Epithelial cell of esophagus (primary cell): ENCODE data around the gene SCAPER.

Experiments used
- DNase-seq: peaks from one replicate; pipeline ENCODE4 v3.0.0; 2010; ENCODE audit warnings: low read depth
- H3K4me3 ChIP-seq: 2 replicates; pipeline ENCODE4 v1.5.1; 2011; ENCODE audit warnings: mild to moderate bottlenecking, low read length, control low read depth
- TF ChIP-seq, protein P1 (sequence below): IDR thresholded peaks from 2 replicates; pipeline ENCODE4 v1.5.1; 2011; ENCODE audit warnings: low read depth, mild to moderate bottlenecking, low read length, control low read depth, inconsistent platforms; ENCODE audit not compliant: insufficient read depth; ENCODE audit errors: missing control alignments

SCAPER gene

GRCh38 chr15:76776969-76777368 is 128.2 kb downstream of the SCAPER start:
- H3K4me3 ChIP-seq: no peak overlapping the region
- no peak for DNase-seq
- TF ChIP-seq, protein P1, sequence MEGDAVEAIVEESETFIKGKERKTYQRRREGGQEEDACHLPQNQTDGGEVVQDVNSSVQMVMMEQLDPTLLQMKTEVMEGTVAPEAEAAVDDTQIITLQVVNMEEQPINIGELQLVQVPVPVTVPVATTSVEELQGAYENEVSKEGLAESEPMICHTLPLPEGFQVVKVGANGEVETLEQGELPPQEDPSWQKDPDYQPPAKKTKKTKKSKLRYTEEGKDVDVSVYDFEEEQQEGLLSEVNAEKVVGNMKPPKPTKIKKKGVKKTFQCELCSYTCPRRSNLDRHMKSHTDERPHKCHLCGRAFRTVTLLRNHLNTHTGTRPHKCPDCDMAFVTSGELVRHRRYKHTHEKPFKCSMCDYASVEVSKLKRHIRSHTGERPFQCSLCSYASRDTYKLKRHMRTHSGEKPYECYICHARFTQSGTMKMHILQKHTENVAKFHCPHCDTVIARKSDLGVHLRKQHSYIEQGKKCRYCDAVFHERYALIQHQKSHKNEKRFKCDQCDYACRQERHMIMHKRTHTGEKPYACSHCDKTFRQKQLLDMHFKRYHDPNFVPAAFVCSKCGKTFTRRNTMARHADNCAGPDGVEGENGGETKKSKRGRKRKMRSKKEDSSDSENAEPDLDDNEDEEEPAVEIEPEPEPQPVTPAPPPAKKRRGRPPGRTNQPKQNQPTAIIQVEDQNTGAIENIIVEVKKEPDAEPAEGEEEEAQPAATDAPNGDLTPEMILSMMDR: no peak

GRCh38 chr15:76776480-76776879 is 128.7 kb downstream of the SCAPER start:
- no peak overlapping the region for H3K4me3 ChIP-seq
- TF ChIP-seq, protein P1: no peak
- DNase-seq: no peak

GRCh38 chr15:76773234-76773633 is 131.9 kb downstream of the SCAPER start:
- no peak for DNase-seq
- TF ChIP-seq, protein P1: no peak
- no peak overlapping the region for H3K4me3 ChIP-seq

DNA sequence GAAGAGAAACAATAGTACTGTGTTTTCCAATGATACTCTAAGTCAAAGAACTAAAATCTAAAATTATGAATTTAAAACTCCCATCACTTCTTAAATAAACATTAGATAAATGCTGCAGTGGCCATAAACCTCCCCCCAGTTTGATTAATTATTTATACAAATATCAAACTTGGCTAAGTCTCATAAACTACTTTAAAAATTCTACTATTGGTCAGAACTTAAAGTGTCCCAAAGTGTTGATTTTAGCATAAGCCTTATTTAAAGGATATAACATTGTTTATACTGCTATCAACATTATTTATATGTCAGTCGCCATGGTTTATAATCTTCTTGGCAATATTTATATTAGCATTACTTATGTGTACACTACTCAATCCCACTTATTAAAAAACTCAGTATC is 132.4 kb downstream of the SCAPER start:
- TF ChIP-seq, protein P1: no peak
- DNase-seq: no peak
- no peak overlapping the region for H3K4me3 ChIP-seq

- TF ChIP-seq, protein P1: no peak
- no peak overlapping the region for H3K4me3 ChIP-seq
- DNase-seq: no peak
These were observed 141.1 kb downstream of the SCAPER start for GRCh38 chr15:76764004-76764403.

DNA sequence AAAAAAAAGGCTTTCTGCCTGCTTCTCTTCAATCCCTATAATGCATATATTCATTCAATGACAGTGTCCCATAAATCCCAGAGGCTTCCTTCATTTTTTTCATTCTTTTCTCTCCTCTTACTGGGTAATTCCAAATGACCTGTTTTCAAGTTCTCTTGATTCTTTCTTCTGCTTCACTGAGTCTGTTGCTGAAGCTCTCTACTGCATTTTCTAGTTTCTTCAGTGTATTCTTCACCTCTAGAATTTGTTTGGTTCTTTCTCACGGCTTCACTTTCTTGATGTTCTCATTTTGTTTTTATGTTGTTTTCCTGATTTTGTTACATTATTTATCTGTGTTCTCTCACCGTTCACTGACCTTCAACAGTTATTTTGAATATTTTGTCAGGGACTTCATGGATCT is 141.6 kb downstream of the SCAPER start:
- no peak overlapping the region for H3K4me3 ChIP-seq
- DNase-seq: no peak
- TF ChIP-seq, protein P1: no peak

GRCh38 chr15:76756381-76756780 is 148.8 kb downstream of the SCAPER start:
- H3K4me3 ChIP-seq: no peak overlapping the region
- DNase-seq: no peak
- TF ChIP-seq, protein P1: no peak
